Pons (tissue), 1 donor: ENCODE measurements around the gene GAPDH.

ENCODE experiments used
- DNase-seq: peaks from one replicate; pipeline ENCODE4 v3.0.0-alpha.2; 2016; ENCODE audit warnings: low spot score

The GAPDH gene

GRCh38 chr12:6529291-6529737 is 5.0 kb upstream of the GAPDH start:
- no peak for DNase-seq

- no peak for DNase-seq
These were observed 3.6 kb upstream of the GAPDH start for GRCh38 chr12:6530576-6531260.

GRCh38 chr12:6532051-6532926 is 2.0 kb upstream of the GAPDH start:
- DNase-seq = peak; percentile 77

GRCh38 chr12:6532927-6533652 is 1.2 kb upstream of the GAPDH start:
- DNase-seq = peak; percentile 91

GRCh38 chr12:6533653-6533922 is 729 bp upstream of the GAPDH start:
- DNase-seq = no peak

- no peak for DNase-seq
These were observed 303 bp downstream of the GAPDH start for GRCh38 chr12:6534695-6534944.

GRCh38 chr12:6534945-6535696 is 804 bp downstream of the GAPDH start:
- DNase-seq = no peak

GRCh38 chr12:6535697-6535946 is 1.3 kb downstream of the GAPDH start:
- DNase-seq = no peak

- no peak for DNase-seq
These were observed 1.9 kb downstream of the GAPDH start for GRCh38 chr12:6535960-6536847.

- DNase-seq = no peak
These were observed 2.7 kb downstream of the GAPDH start for GRCh38 chr12:6536894-6537579.

GRCh38 chr12:6537580-6538419 is 3.5 kb downstream of the GAPDH start:
- DNase-seq = peak; percentile 83

- peak; percentile 58 for DNase-seq
These were observed 4.3 kb downstream of the GAPDH start for GRCh38 chr12:6538420-6539313.

- DNase-seq = no peak
These were observed 5.0 kb downstream of the GAPDH start for GRCh38 chr12:6539314-6539682.

GRCh38 chr12:6539707-6540134 is 5.4 kb downstream of the GAPDH start:
- no peak for DNase-seq

GRCh38 chr12:6540181-6540877 is 6.0 kb downstream of the GAPDH start:
- DNase-seq = no peak

GRCh38 chr12:6541371-6542165 is 7.3 kb downstream of the GAPDH start:
- no peak for DNase-seq

GRCh38 chr12:6542209-6543009 is 8.1 kb downstream of the GAPDH start:
- DNase-seq = no peak
